HG03469 (cell line): ENCODE results near the gene MYO3A.
"Not testable (repeated sequence)": the region's sequence is repeated elsewhere in the genome, so short reads cannot be mapped to it uniquely, and the experiment has no call there.

Source experiments
- ATAC-seq: cut with Tn5 transposase; IDR thresholded peaks from one replicate; pipeline ENCODE4 v1.9.1; 2021; ENCODE audit warnings: mild to moderate bottlenecking, moderate library complexity, moderate number of reproducible peaks; ENCODE audit not compliant: unreplicated experiment

The MYO3A gene

GRCh38 chr10:26067680-26068079 is 133.7 kb downstream of the MYO3A start:
- no peak for ATAC-seq

DNA sequence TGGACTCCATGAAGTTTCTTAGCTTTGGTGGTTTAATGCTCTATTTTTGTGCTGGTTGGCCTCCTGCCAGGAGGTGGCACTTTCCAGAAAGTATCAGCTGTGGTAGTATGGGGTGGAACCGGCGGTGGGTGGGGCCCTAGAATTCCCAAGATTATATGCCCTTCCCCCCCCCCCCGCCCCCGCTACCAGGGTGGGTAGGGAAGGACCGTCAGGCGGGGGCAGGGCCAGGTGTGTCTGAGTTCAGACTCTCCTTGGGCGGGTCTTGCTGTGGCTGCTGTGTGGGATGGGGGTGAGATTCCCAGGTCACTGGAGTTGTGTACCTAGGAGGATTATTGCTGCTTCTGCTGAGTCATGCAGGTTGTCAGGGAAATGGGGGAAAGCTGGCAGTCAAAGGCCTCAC is 146.9 kb downstream of the MYO3A start:
- not testable (repeated sequence) for ATAC-seq

GRCh38 chr10:26081459-26081858 is 147.4 kb downstream of the MYO3A start:
- no peak for ATAC-seq

DNA sequence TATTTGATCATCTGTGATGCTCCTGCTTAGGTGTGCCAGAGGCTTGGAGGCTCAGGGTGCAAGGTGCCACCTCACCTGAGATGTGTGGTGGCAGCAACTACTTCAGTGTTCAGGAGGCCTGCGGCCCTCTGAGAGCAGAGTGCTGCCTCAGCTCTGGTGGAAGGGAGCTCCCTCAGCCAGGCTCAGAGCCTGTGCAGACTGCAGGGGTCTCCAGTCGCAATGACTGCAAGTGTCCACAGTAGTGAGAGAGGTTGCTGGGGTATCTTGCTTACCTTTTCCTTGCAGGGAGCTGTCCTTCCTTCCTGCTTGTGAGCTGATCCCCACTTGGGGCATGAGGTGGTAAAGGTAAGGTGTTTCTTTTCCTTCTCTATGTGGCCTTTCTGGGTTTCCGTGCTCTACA is 151.5 kb downstream of the MYO3A start:
- no peak for ATAC-seq

DNA sequence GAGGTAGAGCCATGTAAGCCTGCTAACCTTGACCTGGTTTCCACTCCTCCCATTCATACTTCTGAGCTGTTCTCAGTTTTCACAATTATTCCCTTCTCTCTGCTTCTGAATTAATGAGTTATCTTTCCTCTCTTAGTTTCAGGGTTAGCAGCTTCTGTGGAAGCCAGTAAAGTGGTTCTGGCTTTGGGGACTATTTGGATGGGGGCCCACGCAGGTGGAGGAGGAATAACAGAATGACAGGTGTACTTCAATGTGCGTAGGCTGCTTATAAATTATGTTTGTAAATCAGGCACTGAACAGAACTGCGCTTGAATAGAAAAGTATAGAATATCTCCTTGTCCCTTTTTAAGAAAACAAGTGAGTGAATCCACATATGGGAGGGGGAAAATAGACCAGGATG is 153.6 kb downstream of the MYO3A start:
- no peak for ATAC-seq

GRCh38 chr10:26090026-26090425 is 156.0 kb downstream of the MYO3A start:
- ATAC-seq: no peak

DNA sequence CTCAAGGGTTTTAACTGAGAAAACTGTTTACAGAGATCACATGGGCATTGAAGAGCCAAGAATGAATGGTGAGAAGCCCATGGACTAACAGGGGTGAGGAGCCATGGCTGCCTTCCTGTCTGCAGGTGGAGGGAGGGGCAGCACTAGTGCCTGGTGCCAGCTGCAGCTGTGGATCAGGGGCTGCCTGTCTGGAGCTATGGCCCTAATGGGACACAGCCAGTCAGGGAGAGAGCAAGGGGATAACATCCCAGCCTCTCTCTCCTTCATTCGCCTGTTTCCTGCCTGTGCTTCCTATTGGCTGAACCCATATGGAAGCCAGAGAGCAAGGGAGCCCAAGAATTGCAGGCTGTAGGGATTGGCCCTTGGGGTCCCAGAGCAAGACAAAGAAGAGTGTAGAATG is 156.7 kb downstream of the MYO3A start:
- ATAC-seq: no peak

GRCh38 chr10:26093229-26093628 is 159.2 kb downstream of the MYO3A start:
- ATAC-seq: no peak

GRCh38 chr10:26095781-26096180 is 161.8 kb downstream of the MYO3A start:
- ATAC-seq: no peak

GRCh38 chr10:26097549-26097948 is 163.5 kb downstream of the MYO3A start:
- not testable (repeated sequence) for ATAC-seq

DNA sequence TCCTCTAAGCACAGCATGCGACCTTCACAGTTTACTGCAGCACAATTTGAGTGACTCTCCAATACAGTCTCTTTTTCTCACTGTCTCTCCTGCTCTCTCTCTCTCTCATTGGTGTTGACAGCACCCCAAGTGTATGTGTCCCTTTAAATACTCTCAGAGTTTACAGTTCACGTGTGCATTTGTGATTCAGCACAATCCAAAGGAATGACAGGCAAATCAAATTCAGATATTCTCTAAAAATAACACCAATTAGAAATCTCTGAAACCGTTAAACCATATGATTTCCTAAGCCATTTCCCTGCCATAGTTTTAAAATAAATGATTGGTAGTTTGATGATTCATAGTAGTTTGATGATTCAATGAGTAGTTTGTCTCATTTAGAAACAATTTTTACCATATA is 178.5 kb downstream of the MYO3A start:
- no peak for ATAC-seq

GRCh38 chr10:26138613-26139012 is 204.6 kb downstream of the MYO3A start:
- ATAC-seq: no peak

- ATAC-seq: no peak
Observed at GRCh38 chr10:26156019-26156418, 222.0 kb downstream of the MYO3A start.

DNA sequence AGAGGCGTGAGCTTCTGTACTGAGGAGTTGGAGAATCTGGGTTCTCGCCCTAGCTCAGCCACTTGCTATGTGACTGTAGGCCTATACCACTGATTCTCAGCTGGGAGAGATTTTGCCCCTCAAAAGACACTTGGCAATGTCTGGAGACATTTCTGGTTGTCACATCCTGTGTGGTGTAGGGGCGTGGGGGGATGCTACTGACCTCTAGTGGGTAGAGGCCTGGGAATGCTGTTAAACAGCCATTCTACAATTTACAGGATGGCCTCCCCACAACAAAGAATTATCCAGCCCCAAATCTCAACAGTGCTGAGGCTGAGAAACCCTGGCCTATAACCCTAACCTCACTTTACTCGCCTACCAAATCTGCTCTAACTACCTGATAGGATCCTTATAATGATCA is 223.7 kb downstream of the MYO3A start:
- no peak for ATAC-seq

DNA sequence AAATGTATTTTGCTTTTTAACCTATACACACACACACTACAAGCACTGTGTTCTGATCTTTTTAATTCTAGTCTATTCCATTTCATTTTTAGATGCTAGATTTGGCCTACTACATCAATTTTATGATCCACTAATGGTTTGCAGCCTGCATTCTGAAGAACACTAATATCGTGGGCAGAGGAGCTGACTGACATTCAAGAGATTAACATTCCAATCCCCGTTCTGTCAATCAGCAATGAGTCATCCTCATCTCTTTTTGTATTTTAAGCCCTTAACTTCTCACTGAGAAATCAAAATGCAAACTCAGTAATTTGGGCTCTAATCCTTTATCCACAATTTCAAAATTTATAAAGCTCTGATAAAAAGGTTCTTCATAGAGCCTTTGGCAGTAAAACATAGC is 235.4 kb downstream of the MYO3A start:
- no peak for ATAC-seq

DNA sequence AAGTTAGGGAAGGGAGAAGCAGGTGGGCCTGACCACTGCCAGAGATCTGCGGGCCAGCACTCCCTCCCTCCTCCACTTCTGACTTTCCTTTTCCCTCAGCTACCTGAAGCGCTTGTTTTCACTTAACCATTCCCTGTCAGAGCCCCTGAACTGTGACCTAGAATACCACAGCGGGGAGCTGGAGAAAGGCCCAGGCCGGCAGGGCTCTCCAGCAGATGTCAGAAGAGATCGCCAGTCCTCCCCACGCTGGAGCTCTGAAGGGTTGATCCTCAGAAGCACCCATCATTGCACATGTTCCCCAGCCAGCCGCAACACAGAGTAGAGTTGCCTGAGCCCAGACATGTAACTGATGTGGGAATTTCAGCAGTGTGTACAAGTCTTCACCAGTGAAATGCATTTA is 238.1 kb downstream of the MYO3A start:
- no peak for ATAC-seq

GRCh38 chr10:26173837-26174236 is 239.8 kb downstream of the MYO3A start:
- ATAC-seq: no peak

DNA sequence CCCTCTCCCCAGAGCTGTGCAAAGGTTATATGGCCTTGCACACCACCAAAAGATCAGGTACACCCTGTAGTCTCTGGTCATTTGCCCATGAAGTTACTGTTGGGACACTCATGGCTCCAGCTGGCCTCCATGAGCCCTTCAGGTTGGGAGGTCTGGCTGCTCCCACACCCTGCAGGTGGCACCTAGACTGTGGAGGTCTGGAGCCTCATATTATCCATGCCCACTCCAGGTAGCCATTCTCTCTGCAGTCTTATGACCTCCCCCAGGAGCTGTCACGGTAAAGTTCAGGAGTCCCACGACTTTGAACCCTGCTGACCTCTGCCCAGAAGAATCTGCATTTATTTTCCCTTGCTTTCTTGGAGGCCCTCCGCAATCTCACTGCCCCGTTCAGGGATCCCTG is 243.3 kb downstream of the MYO3A start:
- ATAC-seq: no peak

DNA sequence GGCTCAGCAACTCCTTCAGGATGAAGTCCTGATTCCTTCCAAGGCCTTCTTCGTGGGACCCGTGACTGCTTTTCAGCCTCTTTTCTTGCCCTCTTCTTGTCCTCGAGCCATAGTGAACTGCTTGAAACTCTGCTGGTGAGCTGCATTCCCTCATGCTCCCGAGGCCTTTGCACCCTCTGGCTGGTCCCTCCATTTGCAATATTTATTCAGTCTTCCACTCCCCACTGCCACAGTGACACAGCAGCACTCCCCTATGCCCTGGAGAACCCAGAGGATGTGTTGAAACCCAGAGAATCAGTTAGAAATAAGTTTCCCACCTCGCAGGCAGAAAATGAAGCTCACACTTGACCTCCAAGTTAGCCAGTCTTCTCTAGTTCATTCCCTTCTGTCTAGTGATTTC is 260.2 kb downstream of the MYO3A start:
- ATAC-seq: no peak

- ATAC-seq: no peak
Observed at GRCh38 chr10:26197248-26197647, 263.2 kb downstream of the MYO3A start.

GRCh38 chr10:26198119-26198518 is 264.1 kb downstream of the MYO3A start:
- ATAC-seq: no peak

- no peak for ATAC-seq
Observed at GRCh38 chr10:26199841-26200240, 265.8 kb downstream of the MYO3A start.

- ATAC-seq: no peak
Observed at GRCh38 chr10:26205223-26205622, 271.2 kb downstream of the MYO3A start.
